ENCODE results near the gene TSHR. TPM values are rescaled to one million over a fixed set of nuclear protein-coding genes. Genes with fewer than 3 reads are reported as not detected.

TSHR gene
- total RNA-seq, 2 donors from 2014 or later = 0.63 TPM; not detected in 1

DNA sequence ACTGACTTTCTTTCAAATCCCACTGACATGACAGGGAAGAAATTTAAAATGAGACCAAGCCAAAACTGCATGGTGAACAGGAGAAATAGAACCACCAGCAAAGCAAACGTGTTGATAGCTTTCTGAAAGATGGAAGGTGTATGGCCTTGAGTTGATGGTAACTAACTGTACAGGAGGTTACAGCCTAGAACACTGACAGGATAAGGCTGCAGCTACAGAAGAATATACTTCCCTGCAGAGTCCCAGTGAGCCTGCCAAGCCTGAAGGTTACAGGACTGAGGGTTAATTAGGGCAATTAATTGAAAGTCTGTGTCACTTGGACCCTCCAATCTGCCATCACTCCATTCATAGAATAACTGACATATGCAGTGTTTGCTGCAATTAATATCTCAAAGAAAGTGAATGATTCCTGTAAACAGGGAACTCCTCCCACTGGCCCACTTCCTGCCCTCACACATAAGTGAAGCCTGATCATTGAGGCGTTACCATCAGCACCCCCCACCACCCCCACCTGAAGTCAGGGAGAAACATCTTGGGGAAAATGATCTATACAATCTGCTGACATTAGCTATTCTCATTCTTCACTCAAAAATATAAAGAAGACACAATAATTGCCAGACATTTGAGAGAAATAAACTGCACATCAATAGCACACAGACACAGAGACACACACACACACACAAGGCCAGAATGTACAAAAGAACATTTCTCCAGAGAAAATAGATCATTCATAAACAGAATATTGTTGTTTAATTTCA is 191.9 kb downstream of the TSHR start:
- ATAC-seq (ENCODE audit: insufficient number of reproducible peaks, low FRiP score, low read depth) = no peak
- H3K9me3 ChIP-seq = no peaks in the 10 kb centered on the region
- H3K4me1 ChIP-seq (ENCODE audit: control insufficient read depth in 1 of 2, low read depth in 2 of 2) = no peaks in the 10 kb centered on the region
- TF ChIP-seq, protein P1, sequence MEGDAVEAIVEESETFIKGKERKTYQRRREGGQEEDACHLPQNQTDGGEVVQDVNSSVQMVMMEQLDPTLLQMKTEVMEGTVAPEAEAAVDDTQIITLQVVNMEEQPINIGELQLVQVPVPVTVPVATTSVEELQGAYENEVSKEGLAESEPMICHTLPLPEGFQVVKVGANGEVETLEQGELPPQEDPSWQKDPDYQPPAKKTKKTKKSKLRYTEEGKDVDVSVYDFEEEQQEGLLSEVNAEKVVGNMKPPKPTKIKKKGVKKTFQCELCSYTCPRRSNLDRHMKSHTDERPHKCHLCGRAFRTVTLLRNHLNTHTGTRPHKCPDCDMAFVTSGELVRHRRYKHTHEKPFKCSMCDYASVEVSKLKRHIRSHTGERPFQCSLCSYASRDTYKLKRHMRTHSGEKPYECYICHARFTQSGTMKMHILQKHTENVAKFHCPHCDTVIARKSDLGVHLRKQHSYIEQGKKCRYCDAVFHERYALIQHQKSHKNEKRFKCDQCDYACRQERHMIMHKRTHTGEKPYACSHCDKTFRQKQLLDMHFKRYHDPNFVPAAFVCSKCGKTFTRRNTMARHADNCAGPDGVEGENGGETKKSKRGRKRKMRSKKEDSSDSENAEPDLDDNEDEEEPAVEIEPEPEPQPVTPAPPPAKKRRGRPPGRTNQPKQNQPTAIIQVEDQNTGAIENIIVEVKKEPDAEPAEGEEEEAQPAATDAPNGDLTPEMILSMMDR (IDR thresholded peaks at IDR 0.05) = no peak
- DNase-seq (ENCODE audit: low spot score) = no peak
- H3K36me3 ChIP-seq = no peaks in the 10 kb centered on the region
- no peaks in the 10 kb centered on the region for H3K27me3 ChIP-seq (replicated peaks; ENCODE audit: insufficient read depth)
- H3K27ac ChIP-seq = no peak overlapping the region
- H3K4me3 ChIP-seq = no peak overlapping the region

DNA sequence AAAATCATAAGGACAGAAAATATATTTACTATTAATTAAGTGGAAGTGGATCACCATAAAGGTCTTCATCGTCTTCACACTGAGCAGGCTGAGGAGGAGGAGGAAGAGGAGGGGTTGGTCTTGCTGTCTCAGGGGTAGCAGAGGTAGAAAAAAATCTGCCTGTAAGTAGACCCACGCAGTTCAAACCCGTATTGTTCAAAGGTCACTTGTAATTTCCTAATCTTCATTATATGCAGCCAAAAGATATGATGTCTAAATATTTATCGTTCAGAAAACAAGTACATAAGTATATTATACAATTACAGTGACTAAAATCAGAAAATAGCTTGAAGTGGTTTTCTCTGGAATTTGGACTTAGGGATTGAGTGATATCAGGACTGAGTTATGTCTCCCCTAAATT is 193.2 kb downstream of the TSHR start:
- no peak for DNase-seq (ENCODE audit: low spot score)
- Histone ChIP-seq H3K9me3 (no peaks in the 10 kb centered on the region), H3K4me3 (no peak overlapping the region), H3K4me1 (ENCODE audit: control insufficient read depth in 1 of 2, low read depth in 2 of 2) (no peaks in the 10 kb centered on the region), H3K27ac (no peak overlapping the region), H3K27me3 (replicated peaks; ENCODE audit: insufficient read depth) (no peaks in the 10 kb centered on the region), H3K36me3 (no peaks in the 10 kb centered on the region)
- no peak for ATAC-seq (ENCODE audit: insufficient number of reproducible peaks, low FRiP score, low read depth)
- TF ChIP-seq, protein P1 (IDR thresholded peaks at IDR 0.05) = no peak

DNA sequence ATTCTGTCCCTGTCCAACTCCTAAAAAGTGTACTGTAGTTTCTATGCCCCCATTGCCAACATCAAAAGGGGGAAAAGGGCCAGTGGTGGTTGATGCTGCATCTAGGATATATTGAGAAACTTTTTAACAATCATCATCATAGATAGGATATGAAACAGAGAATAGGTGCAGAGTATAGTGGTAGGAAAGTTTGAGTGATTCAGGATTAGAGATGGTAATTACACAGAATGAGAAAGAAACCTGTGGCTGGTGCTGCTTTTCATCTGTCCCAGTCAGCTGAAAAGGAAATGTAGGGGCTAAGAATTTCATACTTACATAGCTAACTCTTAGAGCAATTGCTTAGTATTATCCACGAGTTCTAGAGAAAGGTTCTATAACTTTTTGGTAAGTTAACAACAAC is 197.8 kb downstream of the TSHR start:
- no peaks in the 10 kb centered on the region for H3K9me3 ChIP-seq

DNA sequence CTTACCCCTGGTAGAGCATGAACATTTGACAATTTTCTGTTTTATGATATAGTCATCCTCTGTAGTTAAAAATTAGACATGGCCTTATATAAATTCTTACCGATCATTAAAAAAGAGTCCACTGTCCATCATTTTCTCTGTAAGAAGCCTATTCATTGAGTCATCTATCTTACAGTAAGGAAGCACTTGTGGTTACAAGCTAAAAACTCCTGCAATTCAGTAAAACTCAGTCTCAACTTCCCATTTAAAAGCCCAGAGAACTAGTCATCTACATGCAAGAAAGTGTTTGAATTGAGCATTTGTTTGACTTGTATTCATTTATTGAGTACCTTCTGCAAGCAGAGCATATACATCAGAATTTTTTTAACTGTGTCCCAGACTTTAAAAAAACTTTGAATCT is 202.0 kb downstream of the TSHR start:
- no peak for DNase-seq (ENCODE audit: low spot score)
- Histone ChIP-seq H3K4me1 (ENCODE audit: control insufficient read depth in 1 of 2, low read depth in 2 of 2) (no peaks in the 10 kb centered on the region), H3K36me3 (no peaks in the 10 kb centered on the region), H3K27ac (no peak overlapping the region), H3K27me3 (replicated peaks; ENCODE audit: insufficient read depth) (no peaks in the 10 kb centered on the region), H3K9me3 (no peaks in the 10 kb centered on the region), H3K4me3 (no peak overlapping the region)
- ATAC-seq (ENCODE audit: insufficient number of reproducible peaks, low FRiP score, low read depth) = no peak
- TF ChIP-seq, protein P1 (IDR thresholded peaks at IDR 0.05) = no peak

More for the DNA sequence above, 197.8 kb downstream of the TSHR start:
- Histone ChIP-seq H3K27ac (no peak overlapping the region), H3K27me3 (replicated peaks; ENCODE audit: insufficient read depth) (no peaks in the 10 kb centered on the region), H3K4me3 (no peak overlapping the region), H3K4me1 (ENCODE audit: control insufficient read depth in 1 of 2, low read depth in 2 of 2) (no peaks in the 10 kb centered on the region), H3K36me3 (no peaks in the 10 kb centered on the region)
- TF ChIP-seq, protein P1 (IDR thresholded peaks at IDR 0.05) = no peak
- ATAC-seq (ENCODE audit: insufficient number of reproducible peaks, low FRiP score, low read depth) (no peak), DNase-seq (ENCODE audit: low spot score) (no peak)

DNA sequence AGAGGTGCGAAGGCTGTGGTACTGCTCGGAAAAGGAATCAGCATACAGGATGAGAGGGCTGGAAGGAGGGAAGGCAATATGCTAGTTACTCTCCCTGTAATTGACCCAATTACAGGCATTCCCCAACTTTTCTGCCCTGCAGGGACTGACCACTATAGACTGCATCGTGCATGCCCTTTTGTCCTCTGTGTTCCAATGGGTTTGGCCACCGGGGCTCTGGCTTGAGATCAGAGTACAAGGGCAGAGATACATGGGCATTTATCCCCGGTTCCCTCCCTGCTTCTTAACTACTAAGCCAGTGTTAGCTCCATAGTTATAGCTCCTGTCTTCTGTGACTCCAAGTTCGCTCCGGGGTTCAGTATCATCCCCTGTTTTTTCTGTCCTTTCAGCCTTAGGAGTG is 205.7 kb downstream of the TSHR start:
- H3K36me3 ChIP-seq = no peaks in the 10 kb centered on the region
- no peak for DNase-seq (ENCODE audit: low spot score)
- H3K4me3 ChIP-seq = no peak overlapping the region
- no peak for ATAC-seq (ENCODE audit: insufficient number of reproducible peaks, low FRiP score, low read depth)
- H3K9me3 ChIP-seq = no peaks in the 10 kb centered on the region
- no peak overlapping the region for H3K27ac ChIP-seq
- no peaks in the 10 kb centered on the region for H3K4me1 ChIP-seq (ENCODE audit: control insufficient read depth in 1 of 2, low read depth in 2 of 2)
- TF ChIP-seq, protein P1 (IDR thresholded peaks at IDR 0.05) = no peak
- H3K27me3 ChIP-seq (replicated peaks; ENCODE audit: insufficient read depth) = no peaks in the 10 kb centered on the region

Data from thoracic aorta (tissue), 2 donors.